Endodermal cell (in vitro differentiated cells): Measurements from ENCODE around the gene RNF220. TPM values are rescaled to one million over a fixed set of nuclear protein-coding genes. Genes with fewer than 3 reads are reported as not detected.

Source experiments
- DNase-seq: peaks from one replicate; pipeline ENCODE4 v3.0.0-alpha.2; 2017
- H3K27ac ChIP-seq: 2 replicates; pipeline ENCODE4 v1.5.1; 2013; ENCODE audit warnings: mild to moderate bottlenecking, low read depth, low read length, moderate library complexity
- H3K27me3 ChIP-seq: 2 replicates; pipeline ENCODE4 v1.6.1; 2013; ENCODE audit warnings: mild to moderate bottlenecking, low read length, moderate library complexity; ENCODE audit not compliant: insufficient read depth, control insufficient read depth, poor library complexity, severe bottlenecking
- H3K36me3 ChIP-seq: 2 replicates; pipeline ENCODE4 v1.7.0; 2013; ENCODE audit warnings: mild to moderate bottlenecking, low read length, moderate library complexity; ENCODE audit not compliant: control insufficient read depth, insufficient read depth
- H3K4me1 ChIP-seq: one replicate; pipeline ENCODE4 v1.7.0; 2013; ENCODE audit warnings: low read length; ENCODE audit not compliant: control insufficient read depth, insufficient read depth
- H3K4me3 ChIP-seq: 2 replicates; pipeline ENCODE4 v1.5.1; 2013; ENCODE audit warnings: mild to moderate bottlenecking, low read length, moderate library complexity
- H3K9ac ChIP-seq: 2 replicates; pipeline ENCODE4 v1.6.1; 2013; ENCODE audit warnings: mild to moderate bottlenecking, low read length, moderate library complexity; ENCODE audit not compliant: poor library complexity, severe bottlenecking; ENCODE audit errors: extremely low read depth
- H3K9me3 ChIP-seq: 2 replicates; pipeline ENCODE4 v1.6.1; 2013; ENCODE audit warnings: mild to moderate bottlenecking, low read length, moderate library complexity; ENCODE audit not compliant: control insufficient read depth
- H3K27ac Mint-ChIP-seq: 2 replicates; pipeline ENCODE4 v1.8.0; 2020; ENCODE audit warnings: mixed read lengths
- H3K27me3 Mint-ChIP-seq: 2 replicates; pipeline ENCODE4 v1.8.0; 2021; ENCODE audit warnings: mild to moderate bottlenecking, mixed read lengths; ENCODE audit not compliant: insufficient read depth
- H3K36me3 Mint-ChIP-seq: 2 replicates; pipeline ENCODE4 v1.8.0; 2020; ENCODE audit warnings: low read depth, mixed read lengths
- H3K4me1 Mint-ChIP-seq: 2 replicates; pipeline ENCODE4 v1.8.0; 2020; ENCODE audit warnings: mixed read lengths
- H3K4me3 Mint-ChIP-seq: 2 replicates; pipeline ENCODE4 v1.8.0; 2020; ENCODE audit warnings: mild to moderate bottlenecking, moderate library complexity, mixed read lengths
- H3K9me3 Mint-ChIP-seq: 2 replicates; pipeline ENCODE4 v1.8.0; 2020; ENCODE audit warnings: mild to moderate bottlenecking, mixed read lengths
- CTCF ChIP-seq: fragments of 200-600 bp; sonication (generic); conservative IDR thresholded peaks from 2 replicates; pipeline ENCODE4 v1.5.0; 2021; ENCODE audit warnings: antibody characterized with exemption, mild to moderate bottlenecking
- WGBS, 2 experiments: methylation state at CpG; one replicate each; pipeline versions ENCODE4 v1.1.5 to v1.1.7; 2013; ENCODE audit warnings: missing lambda C conversion rate in 2 of 2, mixed read lengths in 1 of 2; ENCODE audit not compliant: insufficient coverage in 1 of 2, insufficient read length in 1 of 2; 5-methylcytosine and 5-hydroxymethylcytosine counted together
- total RNA-seq, 2 donors: library from RNA; stranded (reverse); fragmentation: NEBNext Ultra II Directional in 1 of 2; extraction: Animal tissue kit (Norgen Biotek cat#: 25700) in 1 of 2; gene quantifications; 2 replicates in 1 of 2; 3 replicates in 1 of 2; pipeline ENCODE4 v1.2.1, GENCODE V29; 2021

RNF220 gene
- total RNA-seq, 2 donors from 2014 or later: 94.6 to 95.5 TPM

GRCh38 chr1:44519035-44519676 lies 114.1 kb downstream of the RNF220 start:
- no peaks in the 10 kb centered on the region for H3K36me3 Mint-ChIP-seq
- peaks cover 15% of the 10 kb centered on the region for H3K4me1 Mint-ChIP-seq
- no peaks in the 10 kb centered on the region for H3K9me3 ChIP-seq
- WGBS, 2 experiments: 86 to 91% methylated on average over 3 to 6 of the region's 7 CpGs
- no peak overlapping the region for H3K27ac Mint-ChIP-seq
- peaks cover 36% of the 10 kb centered on the region for H3K27me3 ChIP-seq
- H3K36me3 ChIP-seq: no peaks in the 10 kb centered on the region
- no peaks in the 10 kb centered on the region for H3K9me3 Mint-ChIP-seq
- H3K4me3 Mint-ChIP-seq: no peak overlapping the region
- H3K4me3 ChIP-seq: no peak overlapping the region
- peaks cover 9% of the 10 kb centered on the region for H3K4me1 ChIP-seq
- no peak overlapping the region for H3K9ac ChIP-seq
- no peak for TF ChIP-seq CTCF
- H3K27ac ChIP-seq: no peak overlapping the region
- no peak for DNase-seq
- H3K27me3 Mint-ChIP-seq: peaks cover 41% of the 10 kb centered on the region

DNA sequence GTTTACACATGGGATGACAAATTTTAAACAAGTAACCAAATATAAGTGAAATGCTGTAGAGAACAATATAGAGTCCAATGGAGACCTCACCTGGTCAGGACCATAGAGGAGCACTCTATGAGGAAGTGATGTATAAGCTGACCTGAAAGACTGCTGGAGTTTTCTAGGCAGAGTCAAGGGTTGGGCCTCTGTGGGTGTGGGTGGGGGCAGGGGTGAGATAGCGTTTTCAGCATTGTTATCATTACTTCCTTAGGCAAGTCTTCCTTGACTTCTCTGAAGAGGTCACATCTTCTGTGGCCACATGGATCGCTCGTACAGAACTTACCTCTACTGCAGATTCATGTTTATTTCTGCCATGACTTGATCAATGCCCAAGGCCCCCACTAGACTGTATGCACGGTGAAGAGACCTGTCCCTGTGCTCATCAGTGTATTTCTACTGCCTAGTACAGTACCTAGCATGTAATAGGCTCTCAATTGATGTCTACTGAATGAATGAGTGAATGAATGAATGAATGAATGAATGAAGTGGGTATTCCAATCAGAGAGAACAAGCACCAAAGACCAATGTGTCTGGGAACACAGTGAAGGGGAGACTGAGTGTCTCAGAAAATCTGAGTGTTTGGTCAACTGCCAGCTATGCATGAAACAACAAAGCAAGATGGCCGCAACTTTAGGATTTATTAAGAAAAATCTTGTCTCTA lies 116.5 kb downstream of the RNF220 start:
- no peak for DNase-seq
- H3K4me3 Mint-ChIP-seq: no peak overlapping the region
- H3K36me3 ChIP-seq: no peaks in the 10 kb centered on the region
- H3K9me3 Mint-ChIP-seq: no peaks in the 10 kb centered on the region
- H3K27ac Mint-ChIP-seq: no peak overlapping the region
- H3K27ac ChIP-seq: no peak overlapping the region
- 94 to 95% methylated on average over 4 to 5 of the region's 5 CpGs for WGBS, 2 experiments
- peaks cover 18% of the 10 kb centered on the region for H3K27me3 Mint-ChIP-seq
- peaks cover 13% of the 10 kb centered on the region for H3K27me3 ChIP-seq
- H3K4me3 ChIP-seq: no peak overlapping the region
- no peak for TF ChIP-seq CTCF
- no peak overlapping the region for H3K9ac ChIP-seq
- no peaks in the 10 kb centered on the region for H3K36me3 Mint-ChIP-seq
- H3K4me1 Mint-ChIP-seq: peaks cover 15% of the 10 kb centered on the region
- H3K4me1 ChIP-seq: peaks cover 15% of the 10 kb centered on the region
- H3K9me3 ChIP-seq: no peaks in the 10 kb centered on the region

GRCh38 chr1:44523593-44524591 lies 118.8 kb downstream of the RNF220 start:
- WGBS, 2 experiments: 7 to 28% methylated on average over 4 to 23 of the region's 23 CpGs
- H3K27ac Mint-ChIP-seq: no peak overlapping the region

More at GRCh38 chr1:44523593-44524591, 118.8 kb downstream of the RNF220 start:
- Histone ChIP-seq H3K9ac (peak overlapping the region; percentile 62), H3K27me3 (peaks cover 4% of the 10 kb centered on the region), H3K9me3 (no peaks in the 10 kb centered on the region), H3K27ac (peak overlapping the region; percentile 16), H3K36me3 (no peaks in the 10 kb centered on the region), H3K4me1 (peaks cover 15% of the 10 kb centered on the region), H3K4me3 (peak overlapping the region; percentile 76)
- TF ChIP-seq CTCF: peak; percentile 56
- Mint-ChIP-seq H3K4me1 (peaks cover 15% of the 10 kb centered on the region), H3K27me3 (peaks cover 8% of the 10 kb centered on the region), H3K36me3 (no peaks in the 10 kb centered on the region), H3K9me3 (no peaks in the 10 kb centered on the region), H3K4me3 (no peak overlapping the region)
- peak; percentile 94 for DNase-seq
